Heart left ventricle (tissue), 16 donors: ENCODE data around the gene MEGF11. TPM values are rescaled to one million over a fixed set of nuclear protein-coding genes. Genes with fewer than 3 reads are reported as not detected.

Experiments used
- ATAC-seq, 4 donors: fragments of 200-7000 bp; cut with Tn5 transposase; one replicate each; pipeline ENCODE4 v1.9.1; 2020 to 2022; ENCODE audit warnings: moderate library complexity in 4 of 4, mild to moderate bottlenecking in 3 of 4, moderate number of reproducible peaks in 1 of 4
- DNase-seq, 5 donors: peaks; one replicate each; pipeline ENCODE4 v3.0.0-alpha.2; 2020
- H3K27ac ChIP-seq, 12 donors: fragments of 200-600 bp; sonication (generic) in 4 of 12; one replicate each; pipeline versions ENCODE4 v1.5.0 to v1.8.0; 2016 to 2022; ENCODE audit warnings: mild to moderate bottlenecking in 2 of 12
- H3K27me3 ChIP-seq, 9 donors: fragments of 200-600 bp; sonication (generic) in 2 of 9; one replicate each; pipeline versions ENCODE4 v1.5.1 to v1.8.0; 2016 to 2022; ENCODE audit warnings: mild to moderate bottlenecking in 3 of 9
- H3K36me3 ChIP-seq, 9 donors: fragments of 200-600 bp; sonication (generic) in 2 of 9; one replicate each; pipeline versions ENCODE4 v1.5.0 to v1.8.0; 2018 to 2022; ENCODE audit warnings: mild to moderate bottlenecking in 2 of 9
- H3K4me1 ChIP-seq, 12 donors: fragments of 200-600 bp; sonication (generic) in 4 of 12; one replicate each; pipeline versions ENCODE4 v1.5.0 to v1.8.0; 2016 to 2022; ENCODE audit warnings: mild to moderate bottlenecking in 3 of 12
- H3K4me3 ChIP-seq, 12 donors: fragments of 200-600 bp; sonication (generic) in 4 of 12; one replicate each; pipeline versions ENCODE4 v1.5.0 to v1.8.0; 2017 to 2022; ENCODE audit warnings: mild to moderate bottlenecking in 9 of 12, moderate library complexity in 4 of 12
- H3K9me3 ChIP-seq, 12 donors: fragments of 200-600 bp; sonication (generic) in 4 of 12; one replicate each; pipeline versions ENCODE4 v1.5.0 to v1.8.0; 2016 to 2022; ENCODE audit warnings: mild to moderate bottlenecking in 1 of 12
- CTCF ChIP-seq, 12 donors: fragments of 200-600 bp; sonication (generic) in 4 of 12; IDR thresholded peaks; one replicate each; pipeline versions ENCODE4 v1.5.0 to v1.8.0; 2018 to 2022; ENCODE audit warnings: antibody characterized with exemption in 12 of 12, mild to moderate bottlenecking in 5 of 12
- POLR2A ChIP-seq, 2 donors: fragments of 450-650 bp; IDR thresholded peaks; one replicate each; pipeline ENCODE4 v1.6.1; 2017; ENCODE audit warnings: antibody characterized with exemption in 2 of 2, mild to moderate bottlenecking in 2 of 2, moderate library complexity in 2 of 2
- WGBS, 4 donors: extraction: QIAGEN DNeasy Blood & Tissue Kit in 2 of 4; methylation state at CpG; one replicate each; pipeline versions ENCODE4 v1.1.5 to v1.1.7; 2013 to 2018; 5-methylcytosine and 5-hydroxymethylcytosine counted together
- intact Hi-C, 10 donors: fragments of 100-400 bp; cut with DNase I; formaldehyde crosslinking; loops; one replicate each; pipeline versions ENCODE4 v1.11.1 to v1.14.2; 2022
- polyA plus RNA-seq, 2 donors: library from polyadenylated mRNA; stranded (reverse); fragments of 200-250 nt; gene quantifications; one replicate each; pipeline ENCODE4 v1.2.3, GENCODE V29; 2013
- total RNA-seq, 9 donors: library from RNA; depleted of rRNA in 2 of 9; stranded (reverse); fragments of >200 nt in 2 of 9; fragmentation: NEBNext Ultra II Directional in 3 of 9; extraction: Animal tissue kit (Norgen Biotek cat#: 25700) in 3 of 9; gene quantifications; one replicate each; pipeline versions ENCODE4 v1.1.0 to v1.2.4, GENCODE V29; 2016 to 2023
- donor health status: ischemic (EF 13 %, LVEDD 7.1; RV severe dilation, severe dysfunction).
- donor health status: healthy with polysubstance abuse.
- donor health status: DM: no; HTN: yes; CAD: no.
- donor health status: DM: no; HTN: no; CAD: no.
- donor health status: ischemic (EF 25% LVEDD 6.9; RV normal size, moderate dysfunction).
- donor health status: ischemic (EF 25% LVEDD 5.7; RV mildly dilated, moderate dysfunction).
- donor health status: healthy.
- donor health status: DM: yes; HTN: yes; CAD: no.
- donor health status: ischemic (EF 35%, LVEDD 5.7; RV mildly dilated, moderate dysfunction).
- donor health status: nonischemic (EF 11% LVEDD 7.7; RV severe dilation, severe dysfunction).
- donor health status: DM: yes; HTN: yes; CAD: no.
- donor health status: PGD.
- donor health status: ischemic (EF 29% LVEDD 5.4; RV normal size, mild dysfunction).
- donor health status: nonischemic (EF 23%, LVEDD 6.1; RV moderate dilation, normal function).

Gene MEGF11
- total and polyA plus RNA-seq, 11 donors: 0.07 TPM; not detected in 10

GRCh38 chr15:65982627-65983322 lies 270.8 kb downstream of the MEGF11 start:
- H3K27ac ChIP-seq: no peak overlapping the region
- no peaks in the 10 kb centered on the region for H3K9me3 ChIP-seq
- DNase-seq (no peak), ATAC-seq (no peak)
- 30 to 35% (median 32%) methylated on average over 9 of the region's 9 CpGs for WGBS, 4 donors
- intact Hi-C loops: loop anchor here in 5 of 10 donors (5.0 to 10.0 kb wide), 5 partner anchors 162 to 305 kb away; no protein-coding TSS in a partner anchor
- H3K4me3 ChIP-seq: no peak overlapping the region
- peaks cover 0 to 8% (median 1%) of the 10 kb centered on the region in 12 donors for H3K4me1 ChIP-seq
- H3K36me3 ChIP-seq: no peaks in the 10 kb centered on the region
- no peak for TF ChIP-seq POLR2A (IDR thresholded peaks at IDR 0.05)
- TF ChIP-seq CTCF (IDR thresholded peaks at IDR 0.05): peak in 1 of 12 donors; percentile 2
- H3K27me3 ChIP-seq: peaks cover 7 to 69% (median 35%) of the 10 kb centered on the region in 9 donors

DNA sequence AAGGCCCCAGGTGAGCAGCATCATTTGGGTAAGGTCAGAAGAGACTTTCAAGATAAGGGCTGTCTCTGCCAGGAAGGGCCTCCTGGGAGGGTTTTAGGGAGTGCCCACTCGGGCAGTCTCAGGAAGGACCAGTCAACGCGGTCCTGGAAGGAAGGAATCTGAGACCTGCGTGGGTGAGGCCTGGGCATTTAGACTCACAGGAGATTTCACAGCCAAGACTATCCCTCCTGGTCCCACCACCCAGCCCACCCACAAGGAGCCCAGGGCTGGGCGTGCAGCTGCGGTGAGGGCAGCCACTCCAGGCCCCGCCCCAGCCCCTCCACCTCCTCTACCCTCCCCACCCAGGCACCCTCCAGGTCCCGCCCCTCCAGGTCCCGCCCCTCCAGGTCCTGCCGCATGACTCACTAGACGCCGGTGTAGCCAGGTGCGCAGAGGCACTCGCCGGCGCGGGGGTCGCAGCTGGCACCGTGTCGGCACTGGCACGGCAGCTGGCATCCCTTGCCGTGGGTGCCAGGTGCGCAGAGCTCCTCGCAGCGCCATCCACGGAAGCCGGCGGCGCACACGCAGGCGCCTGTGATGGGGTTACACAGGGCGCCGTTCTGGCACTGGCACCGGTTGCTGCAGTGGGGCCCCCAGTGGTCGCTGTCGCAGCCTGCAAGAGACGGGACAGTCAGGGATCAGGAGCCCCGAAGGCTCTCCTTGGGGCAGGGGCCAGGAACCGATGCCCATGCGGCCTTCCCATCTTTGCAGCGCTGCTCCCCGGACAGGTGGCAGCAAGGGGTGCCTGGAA lies 271.5 kb downstream of the MEGF11 start:
- no peak for DNase-seq
- Histone ChIP-seq H3K4me3 (peak overlapping the region in 3 of 12 donors; percentile 2 to 31 (median 2)), H3K27ac (no peak overlapping the region), H3K36me3 (no peaks in the 10 kb centered on the region), H3K27me3 (peaks cover 7 to 67% (median 35%) of the 10 kb centered on the region in 9 donors), H3K4me1 (peaks cover 0 to 8% (median 1%) of the 10 kb centered on the region in 12 donors), H3K9me3 (no peaks in the 10 kb centered on the region)
- peak in 1 of 12 donors; percentile 10 for TF ChIP-seq CTCF (IDR thresholded peaks at IDR 0.05)
- TF ChIP-seq POLR2A (IDR thresholded peaks at IDR 0.05): no peak
- WGBS, 4 donors: 5 to 13% (median 9%) methylated on average over 18 to 42 of the region's 42 CpGs
- ATAC-seq: peak in 2 of 4 donors; percentile 25 to 29
- intact Hi-C loops: loop anchor here in 5 of 10 donors (5.0 to 10.0 kb wide), 5 partner anchors 163 to 305 kb away; no protein-coding TSS in a partner anchor

GRCh38 chr15:65980824-65981456 lies 272.6 kb downstream of the MEGF11 start:
- Histone ChIP-seq H3K27ac (no peak overlapping the region), H3K9me3 (no peaks in the 10 kb centered on the region), H3K4me3 (no peak overlapping the region), H3K4me1 (peaks cover 0 to 8% (median 1%) of the 10 kb centered on the region in 12 donors), H3K36me3 (no peaks in the 10 kb centered on the region), H3K27me3 (peaks cover 7 to 62% (median 33%) of the 10 kb centered on the region in 9 donors)
- DNase-seq (peak in 4 of 5 donors; percentile 28 to 43 (median 39)), ATAC-seq (peak in 3 of 4 donors; percentile 68 to 83 (median 71))
- WGBS, 4 donors: 54 to 57% (median 56%) methylated on average over 2 to 5 of the region's 5 CpGs
- intact Hi-C loops: loop anchor here in 5 of 10 donors (5.0 to 10.0 kb wide), 5 partner anchors 164 to 306 kb away; no protein-coding TSS in a partner anchor
- peak; percentile 39 to 70 (median 58) for TF ChIP-seq CTCF (IDR thresholded peaks at IDR 0.05)
- no peak for TF ChIP-seq POLR2A (IDR thresholded peaks at IDR 0.05)
